Suprapubic skin (tissue), 4 donors: ENCODE data around the gene CHMP4A. TPM values are rescaled to one million over a fixed set of nuclear protein-coding genes. Genes with fewer than 3 reads are reported as not detected.

Experiments
- DNase-seq, 2 donors: peaks; one replicate each; pipeline ENCODE4 v3.0.0-alpha.2; 2019; ENCODE audit warnings: low spot score in 2 of 2
- H3K27ac ChIP-seq: fragments of 200-600 bp; sonication (generic); one replicate; pipeline ENCODE4 v1.5.1; 2019
- H3K27me3 ChIP-seq: fragments of 200-600 bp; sonication (generic); one replicate; pipeline ENCODE4 v1.5.1; 2019
- H3K36me3 ChIP-seq: fragments of 200-600 bp; sonication (generic); one replicate; pipeline ENCODE4 v1.5.1; 2019
- H3K4me1 ChIP-seq: fragments of 200-600 bp; sonication (generic); one replicate; pipeline ENCODE4 v1.5.1; 2019
- H3K4me3 ChIP-seq: fragments of 200-600 bp; sonication (generic); one replicate; pipeline ENCODE4 v1.5.1; 2019; ENCODE audit warnings: mild to moderate bottlenecking
- H3K9me3 ChIP-seq: fragments of 200-600 bp; sonication (generic); one replicate; pipeline ENCODE4 v1.5.1; 2019
- EP300 ChIP-seq: sonication (generic); formaldehyde crosslinking; IDR thresholded peaks from one replicate; pipeline ENCODE4 v1.6.1; 2017; ENCODE audit warnings: antibody characterized with exemption
- POLR2A ChIP-seq, 2 donors: fragments of 450-650 bp; IDR thresholded peaks; one replicate each; pipeline ENCODE4 v1.6.1; 2017; ENCODE audit warnings: antibody characterized with exemption in 2 of 2, mild to moderate bottlenecking in 2 of 2, moderate library complexity in 2 of 2
- POLR2AphosphoS5 ChIP-seq, 3 donors: sonication (generic); formaldehyde crosslinking; IDR thresholded peaks; one replicate each; pipeline ENCODE4 v1.6.1; 2017; ENCODE audit warnings: antibody characterized with exemption in 3 of 3
- WGBS: methylation state at CpG from one replicate; pipeline ENCODE4 v1.1.5; 2018; 5-methylcytosine and 5-hydroxymethylcytosine counted together
- total RNA-seq, 4 donors: library from RNA; depleted of rRNA; stranded (reverse); fragments of >200 nt; gene quantifications; one replicate each; pipeline ENCODE4 v1.1.0, GENCODE V29; 2016
- TF ChIP-seq, protein P1 (sequence below), 2 donors: fragments of 200-600 bp in 1 of 2; fragments of 450-650 bp in 1 of 2; sonication (generic) in 1 of 2; IDR thresholded peaks; one replicate each; pipeline ENCODE4 v1.5.1; 2016 to 2019; ENCODE audit warnings: antibody characterized with exemption in 2 of 2, mild to moderate bottlenecking in 1 of 2, moderate library complexity in 1 of 2

Gene CHMP4A
- total RNA-seq, 4 donors from 2014 or later: 47.2 to 86.3 (median 63.6) TPM

DNA sequence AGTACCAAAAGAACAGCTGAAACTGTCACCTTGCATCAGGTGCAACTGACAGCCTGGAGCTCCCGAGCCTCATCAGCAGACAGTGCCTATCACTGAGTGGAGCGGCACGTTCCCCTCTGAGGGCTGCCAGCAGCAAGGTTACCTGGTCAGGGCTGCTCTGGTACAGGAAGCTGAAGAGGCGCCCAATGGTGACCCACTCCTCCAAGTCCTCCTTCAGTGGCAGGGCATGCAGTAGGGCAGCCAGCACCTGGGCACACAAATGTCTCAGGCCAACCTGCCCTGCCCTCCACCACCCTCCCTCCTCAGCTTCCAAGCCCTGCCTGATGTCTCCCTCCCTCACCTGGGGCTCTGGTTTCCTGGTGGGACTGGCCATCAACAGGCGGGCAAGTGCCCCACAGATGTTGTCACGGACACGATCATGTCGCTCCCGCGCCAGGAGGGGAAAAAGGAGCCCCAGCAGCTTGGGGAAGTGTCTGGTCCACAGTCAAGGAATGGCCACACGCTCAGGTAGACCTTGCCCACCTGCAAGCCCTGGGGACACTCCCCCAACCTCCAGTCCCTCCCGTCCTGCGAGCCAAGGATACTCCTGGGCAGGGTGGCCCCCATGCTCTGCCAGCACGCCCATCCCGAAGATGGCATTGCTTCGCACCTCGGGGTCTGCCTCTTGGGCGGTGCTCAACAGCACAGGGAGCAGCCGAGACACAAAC, 31.8 kb downstream of the CHMP4A start:
- Histone ChIP-seq H3K36me3 (peaks cover 99% of the 10 kb centered on the region), H3K4me3 (no peak overlapping the region), H3K27ac (no peak overlapping the region), H3K27me3 (no peaks in the 10 kb centered on the region), H3K9me3 (no peaks in the 10 kb centered on the region), H3K4me1 (no peaks in the 10 kb centered on the region)
- WGBS: 88% methylated on average over 19 of the region's 19 CpGs
- TF ChIP-seq POLR2A (IDR thresholded peaks at IDR 0.05): no peak
- TF ChIP-seq EP300: no peak
- no peak for DNase-seq

DNA sequence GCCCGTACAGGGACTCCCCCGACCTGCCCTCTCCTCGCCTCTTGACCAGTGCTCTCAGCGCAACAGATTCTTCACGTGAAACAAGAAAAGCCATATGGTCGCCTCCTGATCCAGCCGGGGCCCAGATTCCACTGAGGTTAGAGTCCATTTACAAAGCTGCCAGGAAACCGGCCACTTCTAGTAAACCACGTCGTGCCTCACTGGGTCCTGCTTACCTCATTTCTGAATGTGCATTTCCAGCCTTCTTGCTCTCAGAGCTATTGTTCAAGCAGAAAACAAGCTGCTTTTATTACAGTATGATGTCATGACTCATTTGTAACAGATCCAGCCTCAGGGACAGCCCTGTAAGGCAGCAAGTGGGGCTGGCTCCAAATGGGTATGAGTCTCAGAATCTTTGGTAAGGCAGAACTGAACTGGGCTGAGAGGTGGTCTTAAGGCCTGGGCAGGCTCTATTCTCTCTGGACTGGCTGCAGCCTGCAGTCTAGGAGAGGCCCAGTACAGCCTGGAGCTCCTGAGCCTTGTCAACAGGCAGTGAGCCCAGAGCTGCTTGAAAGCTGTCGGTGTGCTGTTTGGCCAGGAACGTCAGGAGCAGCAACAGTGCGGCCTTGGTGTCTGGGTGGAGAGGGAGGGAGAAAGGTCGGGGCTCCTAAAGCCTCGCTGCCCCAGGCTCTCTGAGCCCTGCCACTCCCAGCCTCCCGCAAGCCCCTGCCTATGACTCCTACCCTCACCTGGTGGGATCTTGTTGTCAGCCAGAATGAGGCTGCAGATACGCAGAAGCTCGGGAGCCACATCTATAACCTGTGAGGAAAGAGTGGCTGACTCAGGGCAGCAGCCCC, 33.1 kb downstream of the CHMP4A start:
- DNase-seq: peak in 1 of 2 donors; percentile 56

DNA sequence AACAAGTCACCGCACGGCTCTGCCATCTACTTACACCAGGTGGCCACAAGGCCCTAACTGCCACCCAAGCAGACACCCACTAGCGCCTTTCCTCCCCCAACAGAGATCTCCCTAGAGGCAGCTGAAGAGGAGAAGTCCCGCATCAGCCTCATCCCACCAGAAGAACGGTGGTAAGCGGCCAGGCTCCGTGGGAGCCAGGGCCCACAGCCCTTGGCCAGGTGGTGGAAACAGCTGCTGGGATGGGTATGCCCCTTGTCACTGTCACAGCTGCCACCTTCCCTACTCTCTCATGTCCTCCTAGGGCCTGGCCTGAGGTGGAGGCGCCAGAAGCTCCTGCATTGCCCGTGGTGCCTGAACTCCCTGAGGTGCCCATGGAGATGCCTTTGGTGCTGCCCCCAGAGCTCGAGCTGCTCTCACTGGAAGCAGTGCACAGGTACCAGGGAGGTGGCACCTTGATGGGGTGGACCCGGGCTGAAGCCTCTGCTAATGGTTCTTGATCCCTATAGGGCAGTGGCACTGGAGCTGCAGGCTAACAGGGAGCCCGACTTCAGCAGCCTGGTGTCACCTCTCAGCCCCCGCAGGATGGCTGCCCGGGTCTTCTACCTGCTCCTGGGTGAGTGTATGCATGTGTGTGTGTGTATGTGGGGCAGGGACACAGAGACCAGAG, 33.9 kb downstream of the CHMP4A start:
- H3K4me3 ChIP-seq: no peak overlapping the region
- TF ChIP-seq POLR2AphosphoS5 (IDR thresholded peaks at IDR 0.05) (no peak), EP300 (no peak), POLR2A (IDR thresholded peaks at IDR 0.05) (no peak)
- TF ChIP-seq, protein P1, sequence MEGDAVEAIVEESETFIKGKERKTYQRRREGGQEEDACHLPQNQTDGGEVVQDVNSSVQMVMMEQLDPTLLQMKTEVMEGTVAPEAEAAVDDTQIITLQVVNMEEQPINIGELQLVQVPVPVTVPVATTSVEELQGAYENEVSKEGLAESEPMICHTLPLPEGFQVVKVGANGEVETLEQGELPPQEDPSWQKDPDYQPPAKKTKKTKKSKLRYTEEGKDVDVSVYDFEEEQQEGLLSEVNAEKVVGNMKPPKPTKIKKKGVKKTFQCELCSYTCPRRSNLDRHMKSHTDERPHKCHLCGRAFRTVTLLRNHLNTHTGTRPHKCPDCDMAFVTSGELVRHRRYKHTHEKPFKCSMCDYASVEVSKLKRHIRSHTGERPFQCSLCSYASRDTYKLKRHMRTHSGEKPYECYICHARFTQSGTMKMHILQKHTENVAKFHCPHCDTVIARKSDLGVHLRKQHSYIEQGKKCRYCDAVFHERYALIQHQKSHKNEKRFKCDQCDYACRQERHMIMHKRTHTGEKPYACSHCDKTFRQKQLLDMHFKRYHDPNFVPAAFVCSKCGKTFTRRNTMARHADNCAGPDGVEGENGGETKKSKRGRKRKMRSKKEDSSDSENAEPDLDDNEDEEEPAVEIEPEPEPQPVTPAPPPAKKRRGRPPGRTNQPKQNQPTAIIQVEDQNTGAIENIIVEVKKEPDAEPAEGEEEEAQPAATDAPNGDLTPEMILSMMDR (IDR thresholded peaks at IDR 0.05): no peak
- H3K9me3 ChIP-seq: no peaks in the 10 kb centered on the region
- peaks cover 80% of the 10 kb centered on the region for H3K36me3 ChIP-seq
- 100% methylated on average over 6 of the region's 14 CpGs for WGBS
- H3K4me1 ChIP-seq: no peaks in the 10 kb centered on the region
- no peaks in the 10 kb centered on the region for H3K27me3 ChIP-seq
- H3K27ac ChIP-seq: peak overlapping the region; percentile 13
- peak in 1 of 2 donors; percentile 49 for DNase-seq

More for the DNA sequence above, 33.1 kb downstream of the CHMP4A start:
- no peaks in the 10 kb centered on the region for H3K4me1 ChIP-seq
- peaks cover 87% of the 10 kb centered on the region for H3K36me3 ChIP-seq
- peak overlapping the region; percentile 13 for H3K27ac ChIP-seq
- TF ChIP-seq EP300: no peak
- TF ChIP-seq POLR2A (IDR thresholded peaks at IDR 0.05): no peak
- TF ChIP-seq, protein P1 (IDR thresholded peaks at IDR 0.05): no peak
- no peak for TF ChIP-seq POLR2AphosphoS5 (IDR thresholded peaks at IDR 0.05)
- no peaks in the 10 kb centered on the region for H3K9me3 ChIP-seq
- 62% methylated on average over 11 of the region's 18 CpGs for WGBS
- no peaks in the 10 kb centered on the region for H3K27me3 ChIP-seq
- H3K4me3 ChIP-seq: no peak overlapping the region

DNA sequence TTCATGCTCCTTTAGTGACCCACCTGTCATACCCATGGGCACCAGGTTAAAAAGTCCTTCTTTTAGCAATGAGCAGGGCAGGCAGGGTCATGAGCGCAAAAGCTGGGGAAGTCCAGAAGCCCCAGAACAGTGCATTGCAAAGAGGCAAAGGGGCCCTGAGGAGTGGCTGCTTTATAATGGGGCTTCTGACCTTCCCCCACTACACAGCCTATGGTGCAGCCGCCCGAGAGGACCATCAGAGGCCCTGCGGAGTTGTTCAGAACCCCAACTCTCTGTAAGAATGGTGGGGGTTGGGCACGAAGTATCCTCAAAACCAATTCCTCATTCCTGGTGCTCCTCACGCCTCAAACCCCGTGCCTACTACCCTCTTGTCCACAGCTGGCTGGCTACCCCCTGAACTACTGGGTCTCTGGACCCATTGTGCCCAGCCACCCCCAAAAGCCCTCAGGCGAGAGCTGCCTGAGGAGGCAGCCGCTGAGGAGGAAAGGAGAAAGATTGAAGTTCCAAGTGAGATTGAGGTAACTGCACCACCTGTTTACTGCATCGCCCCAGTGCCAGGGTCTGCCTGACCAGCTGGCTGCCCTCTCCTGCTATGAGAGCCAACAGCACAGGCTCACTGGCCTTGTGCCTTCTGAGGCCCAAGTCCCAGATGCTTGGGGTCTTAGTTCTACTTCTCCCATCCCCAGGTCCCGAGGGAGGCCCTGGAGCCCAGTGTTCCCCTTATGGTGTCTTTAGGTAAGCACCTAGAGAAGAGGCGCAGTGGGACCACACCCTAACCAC, 34.7 kb downstream of the CHMP4A start:
- Histone ChIP-seq H3K4me3 (no peak overlapping the region), H3K27ac (no peak overlapping the region), H3K27me3 (no peaks in the 10 kb centered on the region), H3K4me1 (no peaks in the 10 kb centered on the region), H3K36me3 (peaks cover 71% of the 10 kb centered on the region), H3K9me3 (no peaks in the 10 kb centered on the region)
- WGBS: 85% methylated on average over 9 of the region's 12 CpGs
- no peak for TF ChIP-seq EP300
- TF ChIP-seq, protein P1 (IDR thresholded peaks at IDR 0.05): no peak
- no peak for TF ChIP-seq POLR2AphosphoS5 (IDR thresholded peaks at IDR 0.05)
- TF ChIP-seq POLR2A (IDR thresholded peaks at IDR 0.05): no peak
- DNase-seq: no peak

DNA sequence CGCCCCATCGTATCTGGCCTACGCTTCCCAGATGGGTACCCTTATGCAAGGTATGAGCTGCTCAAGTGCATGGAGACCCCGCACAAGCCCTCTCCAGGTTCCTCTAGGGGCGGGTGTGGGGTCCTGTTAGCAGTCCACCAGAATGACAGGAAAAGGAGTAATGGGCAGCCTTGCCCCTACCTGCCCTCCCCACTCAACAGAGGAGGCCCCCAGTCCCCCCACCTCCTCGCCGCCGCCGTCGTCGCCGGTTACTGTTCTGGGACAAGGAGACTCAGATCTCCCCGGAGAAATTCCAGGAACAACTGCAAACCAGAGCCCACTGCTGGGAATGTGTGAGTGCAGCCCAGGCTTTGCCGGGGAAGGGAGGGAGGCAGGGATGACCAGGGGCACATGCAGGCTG, 35.4 kb downstream of the CHMP4A start:
- Histone ChIP-seq H3K4me1 (no peaks in the 10 kb centered on the region), H3K4me3 (no peak overlapping the region), H3K27me3 (no peaks in the 10 kb centered on the region), H3K36me3 (peaks cover 64% of the 10 kb centered on the region), H3K9me3 (no peaks in the 10 kb centered on the region), H3K27ac (no peak overlapping the region)
- 92% methylated on average over 14 of the region's 14 CpGs for WGBS
- no peak for DNase-seq
- TF ChIP-seq, protein P1 (IDR thresholded peaks at IDR 0.05): no peak
- no peak for TF ChIP-seq EP300
- no peak for TF ChIP-seq POLR2AphosphoS5 (IDR thresholded peaks at IDR 0.05)
- TF ChIP-seq POLR2A (IDR thresholded peaks at IDR 0.05): no peak
